H1 (cell line): Measurements from ENCODE around the gene B3GNT2. TPM values are rescaled to one million over a fixed set of nuclear protein-coding genes. Genes with fewer than 3 reads are reported as not detected.

Experiments
- SAP30 ChIP-seq: fragments of 300-600 bp; sonication (generic); IDR thresholded peaks from 2 replicates; pipeline ENCODE4 v1.7.1; 2012; ENCODE audit warnings: low read length, moderate library complexity, mild to moderate bottlenecking, inconsistent platforms; ENCODE audit not compliant: insufficient read depth, insufficient replicate concordance
- polyA plus RNA-seq, 7 experiments: library from polyadenylated mRNA; depleted of rRNA in 3 of 7; stranded (reverse) in 5 of 7; unstranded in 2 of 7; fragments of >200 nt in 5 of 7; fragments of 200-250 nt in 2 of 7; gene quantifications; 1 replicate in 5 of 7; 2 replicates in 1 of 7; 4 replicates in 1 of 7; pipeline versions ENCODE4 v1.2.1 to v1.2.3, GENCODE V29; 2011 to 2013; ENCODE audit warnings: missing spikeins in 2 of 7, mixed read lengths in 2 of 7
- total RNA-seq: library from RNA; stranded (reverse); fragmentation: NEBNext Ultra II Directional; extraction: Animal tissue kit (Norgen Biotek cat#: 25700); gene quantifications from 2 replicates; pipeline ENCODE4 v1.2.1, GENCODE V29; 2021

The B3GNT2 gene
- total and polyA plus RNA-seq, 2 of the 8 experiments (the other 6 are each of a cell fraction or from before 2014, with no cell fraction given): 20.1 to 40.8 TPM

GRCh38 chr2:62248226-62248625 is 52.3 kb downstream of the B3GNT2 start (continued):
- no peak for TF ChIP-seq SAP30
